ENCODE results near the gene SPCS3.

- no peak for TF ChIP-seq SIN3A (IDR thresholded peaks at IDR 0.05; ENCODE audit: borderline replicate concordance, insufficient read depth, low read length)
- TF ChIP-seq, protein P1, sequence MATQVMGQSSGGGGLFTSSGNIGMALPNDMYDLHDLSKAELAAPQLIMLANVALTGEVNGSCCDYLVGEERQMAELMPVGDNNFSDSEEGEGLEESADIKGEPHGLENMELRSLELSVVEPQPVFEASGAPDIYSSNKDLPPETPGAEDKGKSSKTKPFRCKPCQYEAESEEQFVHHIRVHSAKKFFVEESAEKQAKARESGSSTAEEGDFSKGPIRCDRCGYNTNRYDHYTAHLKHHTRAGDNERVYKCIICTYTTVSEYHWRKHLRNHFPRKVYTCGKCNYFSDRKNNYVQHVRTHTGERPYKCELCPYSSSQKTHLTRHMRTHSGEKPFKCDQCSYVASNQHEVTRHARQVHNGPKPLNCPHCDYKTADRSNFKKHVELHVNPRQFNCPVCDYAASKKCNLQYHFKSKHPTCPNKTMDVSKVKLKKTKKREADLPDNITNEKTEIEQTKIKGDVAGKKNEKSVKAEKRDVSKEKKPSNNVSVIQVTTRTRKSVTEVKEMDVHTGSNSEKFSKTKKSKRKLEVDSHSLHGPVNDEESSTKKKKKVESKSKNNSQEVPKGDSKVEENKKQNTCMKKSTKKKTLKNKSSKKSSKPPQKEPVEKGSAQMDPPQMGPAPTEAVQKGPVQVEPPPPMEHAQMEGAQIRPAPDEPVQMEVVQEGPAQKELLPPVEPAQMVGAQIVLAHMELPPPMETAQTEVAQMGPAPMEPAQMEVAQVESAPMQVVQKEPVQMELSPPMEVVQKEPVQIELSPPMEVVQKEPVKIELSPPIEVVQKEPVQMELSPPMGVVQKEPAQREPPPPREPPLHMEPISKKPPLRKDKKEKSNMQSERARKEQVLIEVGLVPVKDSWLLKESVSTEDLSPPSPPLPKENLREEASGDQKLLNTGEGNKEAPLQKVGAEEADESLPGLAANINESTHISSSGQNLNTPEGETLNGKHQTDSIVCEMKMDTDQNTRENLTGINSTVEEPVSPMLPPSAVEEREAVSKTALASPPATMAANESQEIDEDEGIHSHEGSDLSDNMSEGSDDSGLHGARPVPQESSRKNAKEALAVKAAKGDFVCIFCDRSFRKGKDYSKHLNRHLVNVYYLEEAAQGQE (IDR thresholded peaks at IDR 0.05; ENCODE audit: insufficient read depth in 1 of 2, low read depth in 2 of 2, low read length in 2 of 2), result no peak
- TF ChIP-seq POLR2AphosphoS5 (IDR thresholded peaks at IDR 0.05; ENCODE audit: low read depth, low read length), result no peak
- no peak for TF ChIP-seq TAF1 (IDR thresholded peaks at IDR 0.05; ENCODE audit: borderline replicate concordance, insufficient read depth, low read length)
Observed at GRCh38 chr4:176277162-176277904, 42.4 kb upstream of the SPCS3 start.
